Stimulated activated memory B cell treated with anti-CD40 and anti-IgM and Interleukin-4, amounts not matched to agents 10 μg/mL and 1 μg/mL and 100 μg/mL, for 72 hours (primary cell): ENCODE measurements around the gene SLC25A19.

Experiments used
- ATAC-seq: fragments of 150-1000 bp; cut with Tn5 transposase; 2 replicates; pipeline ENCODE4 v1.10.0; 2021
- H3K27ac Mint-ChIP-seq: one replicate; pipeline ENCODE4 v1.8.0; 2022; ENCODE audit warnings: mild to moderate bottlenecking, mixed read lengths
- H3K27me3 Mint-ChIP-seq: one replicate; pipeline ENCODE4 v1.8.0; 2022; ENCODE audit warnings: mixed read lengths
- H3K36me3 Mint-ChIP-seq: one replicate; pipeline ENCODE4 v1.8.0; 2022; ENCODE audit warnings: mixed read lengths
- H3K4me1 Mint-ChIP-seq: one replicate; pipeline ENCODE4 v1.8.0; 2022; ENCODE audit warnings: mixed read lengths
- H3K4me3 Mint-ChIP-seq: one replicate; pipeline ENCODE4 v1.8.0; 2022; ENCODE audit warnings: mild to moderate bottlenecking, moderate library complexity, mixed read lengths
- H3K9me3 Mint-ChIP-seq: one replicate; pipeline ENCODE4 v1.8.0; 2022; ENCODE audit warnings: mixed read lengths

The SLC25A19 gene

GRCh38 chr17:75242461-75243042, 46.7 kb downstream of the SLC25A19 start:
- H3K36me3 Mint-ChIP-seq: peaks cover 72% of the 10 kb centered on the region
- H3K27ac Mint-ChIP-seq: peak overlapping the region; percentile 95
- peak overlapping the region; percentile 56 for H3K4me3 Mint-ChIP-seq
- peaks cover 81% of the 10 kb centered on the region for H3K4me1 Mint-ChIP-seq
- H3K9me3 Mint-ChIP-seq: no peaks in the 10 kb centered on the region
- H3K27me3 Mint-ChIP-seq: no peaks in the 10 kb centered on the region
- peak; percentile 91 for ATAC-seq

- Mint-ChIP-seq H3K9me3 (no peaks in the 10 kb centered on the region), H3K4me1 (peaks cover 81% of the 10 kb centered on the region), H3K4me3 (peak overlapping the region; percentile 56), H3K36me3 (peaks cover 77% of the 10 kb centered on the region), H3K27ac (peak overlapping the region; percentile 95), H3K27me3 (no peaks in the 10 kb centered on the region)
- peak; percentile 22 for ATAC-seq
Measured at GRCh38 chr17:75241996-75242460, 47.2 kb downstream of the SLC25A19 start.

- H3K4me3 Mint-ChIP-seq: no peak overlapping the region
- H3K27ac Mint-ChIP-seq: peak overlapping the region; percentile 95
- H3K9me3 Mint-ChIP-seq: no peaks in the 10 kb centered on the region
- no peaks in the 10 kb centered on the region for H3K27me3 Mint-ChIP-seq
- H3K36me3 Mint-ChIP-seq: peaks cover 77% of the 10 kb centered on the region
- peaks cover 76% of the 10 kb centered on the region for H3K4me1 Mint-ChIP-seq
- no peak for ATAC-seq
Measured at GRCh38 chr17:75241502-75241901, 47.7 kb downstream of the SLC25A19 start.

- Mint-ChIP-seq H3K36me3 (peaks cover 77% of the 10 kb centered on the region), H3K4me1 (peaks cover 71% of the 10 kb centered on the region), H3K27me3 (no peaks in the 10 kb centered on the region), H3K27ac (peak overlapping the region; percentile 95), H3K9me3 (no peaks in the 10 kb centered on the region), H3K4me3 (no peak overlapping the region)
- no peak for ATAC-seq
Measured at GRCh38 chr17:75241143-75241430, 48.1 kb downstream of the SLC25A19 start.

GRCh38 chr17:75240394-75241142, 48.7 kb downstream of the SLC25A19 start:
- H3K27me3 Mint-ChIP-seq: no peaks in the 10 kb centered on the region
- ATAC-seq: no peak
- H3K9me3 Mint-ChIP-seq: no peaks in the 10 kb centered on the region
- H3K4me3 Mint-ChIP-seq: peak overlapping the region; percentile 47
- peak overlapping the region; percentile 95 for H3K27ac Mint-ChIP-seq
- peaks cover 75% of the 10 kb centered on the region for H3K36me3 Mint-ChIP-seq
- peaks cover 66% of the 10 kb centered on the region for H3K4me1 Mint-ChIP-seq

GRCh38 chr17:75239778-75240393, 49.3 kb downstream of the SLC25A19 start:
- Mint-ChIP-seq H3K4me1 (peaks cover 59% of the 10 kb centered on the region), H3K27me3 (no peaks in the 10 kb centered on the region), H3K9me3 (no peaks in the 10 kb centered on the region), H3K4me3 (peak overlapping the region; percentile 47), H3K27ac (peak overlapping the region; percentile 95), H3K36me3 (peaks cover 79% of the 10 kb centered on the region)
- no peak for ATAC-seq

- Mint-ChIP-seq H3K4me3 (no peak overlapping the region), H3K36me3 (peaks cover 79% of the 10 kb centered on the region), H3K27ac (peak overlapping the region; percentile 95)
Measured at GRCh38 chr17:75239214-75239613, 50.0 kb downstream of the SLC25A19 start.

GRCh38 chr17:75238684-75239191, 50.5 kb downstream of the SLC25A19 start:
- Mint-ChIP-seq H3K9me3 (no peaks in the 10 kb centered on the region), H3K27ac (peak overlapping the region; percentile 95), H3K4me3 (peak overlapping the region; percentile 18), H3K4me1 (peaks cover 48% of the 10 kb centered on the region), H3K36me3 (peaks cover 79% of the 10 kb centered on the region), H3K27me3 (no peaks in the 10 kb centered on the region)
- peak; percentile 58 for ATAC-seq

More at GRCh38 chr17:75239214-75239613, 50.0 kb downstream of the SLC25A19 start:
- ATAC-seq: no peak
- no peaks in the 10 kb centered on the region for H3K27me3 Mint-ChIP-seq
- peaks cover 53% of the 10 kb centered on the region for H3K4me1 Mint-ChIP-seq
- no peaks in the 10 kb centered on the region for H3K9me3 Mint-ChIP-seq

GRCh38 chr17:75238020-75238580, 51.1 kb downstream of the SLC25A19 start:
- peak overlapping the region; percentile 95 for H3K27ac Mint-ChIP-seq
- no peaks in the 10 kb centered on the region for H3K27me3 Mint-ChIP-seq
- no peak overlapping the region for H3K4me3 Mint-ChIP-seq
- no peaks in the 10 kb centered on the region for H3K9me3 Mint-ChIP-seq
- peaks cover 41% of the 10 kb centered on the region for H3K4me1 Mint-ChIP-seq
- ATAC-seq: no peak
- peaks cover 76% of the 10 kb centered on the region for H3K36me3 Mint-ChIP-seq

- ATAC-seq: no peak
- H3K27ac Mint-ChIP-seq: peak overlapping the region; percentile 95
Measured at GRCh38 chr17:75237100-75238014, 51.9 kb downstream of the SLC25A19 start.

GRCh38 chr17:75232786-75233185, 56.4 kb downstream of the SLC25A19 start:
- no peak overlapping the region for H3K4me3 Mint-ChIP-seq
- no peaks in the 10 kb centered on the region for H3K27me3 Mint-ChIP-seq
- peaks cover 74% of the 10 kb centered on the region for H3K36me3 Mint-ChIP-seq
- no peak for ATAC-seq
- no peak overlapping the region for H3K27ac Mint-ChIP-seq
- no peaks in the 10 kb centered on the region for H3K9me3 Mint-ChIP-seq
- H3K4me1 Mint-ChIP-seq: no peaks in the 10 kb centered on the region

More at GRCh38 chr17:75237100-75238014, 51.9 kb downstream of the SLC25A19 start:
- peaks cover 34% of the 10 kb centered on the region for H3K4me1 Mint-ChIP-seq
- no peak overlapping the region for H3K4me3 Mint-ChIP-seq
- peaks cover 82% of the 10 kb centered on the region for H3K36me3 Mint-ChIP-seq
- H3K9me3 Mint-ChIP-seq: no peaks in the 10 kb centered on the region
- no peaks in the 10 kb centered on the region for H3K27me3 Mint-ChIP-seq

GRCh38 chr17:75231741-75232464, 57.3 kb downstream of the SLC25A19 start:
- Mint-ChIP-seq H3K36me3 (peaks cover 68% of the 10 kb centered on the region), H3K27ac (no peak overlapping the region), H3K9me3 (no peaks in the 10 kb centered on the region), H3K27me3 (no peaks in the 10 kb centered on the region), H3K4me3 (no peak overlapping the region), H3K4me1 (no peaks in the 10 kb centered on the region)
- no peak for ATAC-seq

- Mint-ChIP-seq H3K9me3 (no peaks in the 10 kb centered on the region), H3K36me3 (peaks cover 62% of the 10 kb centered on the region)
Measured at GRCh38 chr17:75231071-75231470, 58.2 kb downstream of the SLC25A19 start.

GRCh38 chr17:75228847-75229246, 60.4 kb downstream of the SLC25A19 start:
- Mint-ChIP-seq H3K9me3 (no peaks in the 10 kb centered on the region), H3K36me3 (peaks cover 60% of the 10 kb centered on the region), H3K27me3 (no peaks in the 10 kb centered on the region), H3K4me1 (no peaks in the 10 kb centered on the region), H3K27ac (peak overlapping the region; percentile 23), H3K4me3 (no peak overlapping the region)
- ATAC-seq: no peak

More at GRCh38 chr17:75231071-75231470, 58.2 kb downstream of the SLC25A19 start:
- no peaks in the 10 kb centered on the region for H3K4me1 Mint-ChIP-seq
- H3K27me3 Mint-ChIP-seq: no peaks in the 10 kb centered on the region
- no peak overlapping the region for H3K27ac Mint-ChIP-seq
- H3K4me3 Mint-ChIP-seq: no peak overlapping the region
- no peak for ATAC-seq
